K562 (cell line): ENCODE results near the gene KIF17. TPM values are rescaled to one million over a fixed set of nuclear protein-coding genes. Genes with fewer than 3 reads are reported as not detected.

Experiments used
- BRF2 ChIP-seq: IDR thresholded peaks from 3 replicates; pipeline ENCODE4 v1.6.1; 2011; ENCODE audit warnings: borderline replicate concordance, mild to moderate bottlenecking; ENCODE audit not compliant: insufficient read length, insufficient read depth
- CBX5 ChIP-seq: IDR thresholded peaks from 2 replicates; pipeline ENCODE4 v1.6.1; 2014; ENCODE audit warnings: low read depth, borderline replicate concordance
- DACH1 ChIP-seq: fragments of 450-650 bp; IDR thresholded peaks from 2 replicates; pipeline ENCODE4 v1.6.1; 2018; ENCODE audit not compliant: partially characterized antibody
- ETV6 ChIP-seq, 3 experiments: fragments of 150-350 bp in 1 of 3; sonication (generic) in 1 of 3; formaldehyde crosslinking in 1 of 3; IDR thresholded peaks; 2 replicates each; pipeline versions ENCODE4 v1.6.1 to v1.8.0; 2014 to 2022; ENCODE audit warnings: borderline replicate concordance in 2 of 3, low read depth in 2 of 3, antibody characterized with exemption in 1 of 3, low read length in 1 of 3, mild to moderate bottlenecking in 1 of 3, missing genetic modification reagents in 1 of 3
- FOXA3 ChIP-seq, 2 experiments: fragments of 450-650 bp in 1 of 2; sonication (generic) in 1 of 2; formaldehyde crosslinking; IDR thresholded peaks in 1 of 2; conservative IDR thresholded peaks in 1 of 2; 2 replicates each; pipeline versions ENCODE4 v1.4.0 to v1.8.0; 2020 to 2022; ENCODE audit warnings: mild to moderate bottlenecking in 2 of 2, missing genetic modification reagents in 1 of 2
- FOXP1 ChIP-seq: sonication (generic); formaldehyde crosslinking; IDR thresholded peaks from 2 replicates; pipeline ENCODE4 v1.8.0; 2022; ENCODE audit warnings: mild to moderate bottlenecking, missing genetic modification reagents
- GTF2F1 ChIP-seq: IDR thresholded peaks from 2 replicates; pipeline ENCODE4 v1.6.1; 2011; ENCODE audit warnings: low read depth, low read length, improper control_type of control experiment
- HEY1 ChIP-seq: fragments of 250-450 bp; sonication (Bioruptor Pico); IDR thresholded peaks from 2 replicates; pipeline ENCODE4 v1.5.0; 2020; ENCODE audit warnings: mild to moderate bottlenecking, moderate library complexity, borderline replicate concordance
- HIVEP1 ChIP-seq: fragments of 250-450 bp; sonication (Bioruptor Pico); IDR thresholded peaks from 2 replicates; pipeline ENCODE4 v1.4.0; 2020; ENCODE audit warnings: mild to moderate bottlenecking
- JUN ChIP-seq, 2 experiments: sonication (generic) in 1 of 2; formaldehyde crosslinking in 1 of 2; IDR thresholded peaks; 2 replicates each; pipeline versions ENCODE4 v1.6.1 to v1.8.0; 2012 to 2022; ENCODE audit warnings: borderline replicate concordance in 2 of 2, mild to moderate bottlenecking in 2 of 2, improper control_type of control experiment in 1 of 2, low read depth in 1 of 2, low read length in 1 of 2, missing genetic modification reagents in 1 of 2
- MXI1 ChIP-seq: IDR thresholded peaks from 2 replicates; pipeline ENCODE4 v1.6.1; 2011; ENCODE audit warnings: low read depth, mild to moderate bottlenecking, improper control_type of control experiment, low read length
- PTBP1 ChIP-seq: fragments of 200-400 bp; formaldehyde crosslinking; IDR thresholded peaks from 2 replicates; pipeline ENCODE4 v1.6.1; 2017; ENCODE audit warnings: low read depth, low read length
- RBM15 ChIP-seq: fragments of 200-400 bp; formaldehyde crosslinking; IDR thresholded peaks from 2 replicates; pipeline ENCODE4 v1.6.1; 2018; ENCODE audit warnings: mild to moderate bottlenecking, low read length, moderate library complexity; ENCODE audit not compliant: insufficient read depth
- RBM25 ChIP-seq: fragments of 200-400 bp; formaldehyde crosslinking; IDR thresholded peaks from 2 replicates; pipeline ENCODE4 v1.6.1; 2018; ENCODE audit warnings: low read length, low read depth, moderate library complexity; ENCODE audit not compliant: severe bottlenecking
- SREBF2 ChIP-seq: sonication (generic); formaldehyde crosslinking; IDR thresholded peaks from 2 replicates; pipeline ENCODE4 v1.4.0; 2020; ENCODE audit warnings: mild to moderate bottlenecking, missing genetic modification reagents
- ZBTB8A ChIP-seq: fragments of 450-650 bp; IDR thresholded peaks from 2 replicates; pipeline ENCODE4 v1.6.1; 2018; ENCODE audit warnings: mild to moderate bottlenecking, moderate library complexity; ENCODE audit not compliant: partially characterized antibody
- ZNF239 ChIP-seq: fragments of 250-450 bp; sonication (Bioruptor Pico); IDR thresholded peaks from 2 replicates; pipeline ENCODE4 v1.4.0; 2020; ENCODE audit warnings: mild to moderate bottlenecking
- ZNF507 ChIP-seq: conservative IDR thresholded peaks from 2 replicates; pipeline ENCODE4 v1.6.1; 2017; ENCODE audit warnings: missing genetic modification characterization, missing compliant biosample characterization
- polyA plus RNA-seq, 8 experiments: library from polyadenylated mRNA; depleted of rRNA in 4 of 8; stranded (reverse) in 5 of 8; unstranded in 3 of 8; fragments of >200 nt; fragmentation: Nextera tagmentation in 2 of 8; fragmentation: Illumina TruSeq in 1 of 8; extraction: Ambion mirVana in 2 of 8; extraction: Trizol in 1 of 8; gene quantifications; 2 replicates each; pipeline versions ENCODE4 v1.2.1 to v1.2.3, GENCODE V29; 2011 to 2014; ENCODE audit warnings: inconsistent platforms in 1 of 8, missing spikeins in 1 of 8
- total RNA-seq, 7 experiments: library from RNA; depleted of rRNA in 6 of 7; stranded (reverse); fragments of >200 nt in 6 of 7; fragmentation: Illumina TruSeq in 2 of 7; extraction: Trizol in 2 of 7; gene quantifications; 2 replicates each; pipeline versions ENCODE4 v1.2.1 to v1.2.3, GENCODE V29; 2011 to 2021; ENCODE audit warnings: low replicate concordance in 1 of 7
- TF ChIP-seq, protein P1 (sequence below): fragments of 450-650 bp; IDR thresholded peaks from 2 replicates; pipeline ENCODE4 v1.6.1; 2014; ENCODE audit warnings: low read depth, mild to moderate bottlenecking, moderate library complexity, borderline replicate concordance
- TF ChIP-seq, protein P2 (sequence below): IDR thresholded peaks from 2 replicates; pipeline ENCODE4 v1.6.1; 2011; ENCODE audit warnings: borderline replicate concordance, low read depth, mild to moderate bottlenecking, moderate library complexity, low read length; ENCODE audit not compliant: insufficient read depth, poor library complexity, severe bottlenecking

KIF17 gene
- total and polyA plus RNA-seq, 9 of the 15 experiments (the other 6 are each of a cell fraction or from before 2014, with no cell fraction given) = 0.04 to 0.47 (median 0.18) TPM; not detected in 5

GRCh38 chr1:20661207-20662109 is 56.3 kb downstream of the KIF17 start, which contains the start of gene DDOST (continued):
- TF ChIP-seq ETV6 (IDR thresholded peaks at IDR 0.05; ENCODE audit: borderline replicate concordance in 1 of 2, low read depth in 2 of 2, low read length in 1 of 2) (peak; percentile 60 to 66; a peak in 2 of 4 replicates), ETV6 (CRISPR knock-in tag; IDR thresholded peaks at IDR 0.05; ENCODE audit: borderline replicate concordance) (no peak; the same call in 1 of the 2 replicates), BRF2 (no peak), GTF2F1 (0 out of 2 replicates have a peak, but pooled peaks have one; percentile 60), MXI1 (peak; percentile 62; the same call in 1 of the 2 replicates), JUN (IDR thresholded peaks at IDR 0.05; ENCODE audit: borderline replicate concordance, low read depth, low read length) (no peak; the same call in 1 of the 2 replicates), JUN (CRISPR knock-in tag; IDR thresholded peaks at IDR 0.05; ENCODE audit: borderline replicate concordance) (peak; percentile 74; the same call in 1 of the 2 replicates), ZBTB8A (no peak), RBM25 (peak; percentile 98), PTBP1 (no peak), RBM15 (no peak), SREBF2 (CRISPR knock-in tag) (peak; percentile 24; the same call in 1 of the 2 replicates), ZNF507 (no peak), ZNF239 (no peak), FOXA3 (CRISPR knock-in tag; conservative IDR thresholded peaks at IDR 0.05 in 1 of 2, IDR thresholded peaks at IDR 0.05 in 1 of 2) (0 out of 4 replicates have a peak, but pooled peaks of 1 of the 2 experiments have one; percentile 34), HEY1 (CRISPR knock-in tag) (no peak), DACH1 (no peak), HIVEP1 (peak; percentile 73; the same call in 1 of the 2 replicates), CBX5 (peak; percentile 22; the same call in 1 of the 2 replicates), FOXP1 (CRISPR knock-in tag) (peak; percentile 45; the same call in 1 of the 2 replicates)
- TF ChIP-seq, protein P1, sequence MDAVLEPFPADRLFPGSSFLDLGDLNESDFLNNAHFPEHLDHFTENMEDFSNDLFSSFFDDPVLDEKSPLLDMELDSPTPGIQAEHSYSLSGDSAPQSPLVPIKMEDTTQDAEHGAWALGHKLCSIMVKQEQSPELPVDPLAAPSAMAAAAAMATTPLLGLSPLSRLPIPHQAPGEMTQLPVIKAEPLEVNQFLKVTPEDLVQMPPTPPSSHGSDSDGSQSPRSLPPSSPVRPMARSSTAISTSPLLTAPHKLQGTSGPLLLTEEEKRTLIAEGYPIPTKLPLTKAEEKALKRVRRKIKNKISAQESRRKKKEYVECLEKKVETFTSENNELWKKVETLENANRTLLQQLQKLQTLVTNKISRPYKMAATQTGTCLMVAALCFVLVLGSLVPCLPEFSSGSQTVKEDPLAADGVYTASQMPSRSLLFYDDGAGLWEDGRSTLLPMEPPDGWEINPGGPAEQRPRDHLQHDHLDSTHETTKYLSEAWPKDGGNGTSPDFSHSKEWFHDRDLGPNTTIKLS = peak; percentile 68
- TF ChIP-seq, protein P2, sequence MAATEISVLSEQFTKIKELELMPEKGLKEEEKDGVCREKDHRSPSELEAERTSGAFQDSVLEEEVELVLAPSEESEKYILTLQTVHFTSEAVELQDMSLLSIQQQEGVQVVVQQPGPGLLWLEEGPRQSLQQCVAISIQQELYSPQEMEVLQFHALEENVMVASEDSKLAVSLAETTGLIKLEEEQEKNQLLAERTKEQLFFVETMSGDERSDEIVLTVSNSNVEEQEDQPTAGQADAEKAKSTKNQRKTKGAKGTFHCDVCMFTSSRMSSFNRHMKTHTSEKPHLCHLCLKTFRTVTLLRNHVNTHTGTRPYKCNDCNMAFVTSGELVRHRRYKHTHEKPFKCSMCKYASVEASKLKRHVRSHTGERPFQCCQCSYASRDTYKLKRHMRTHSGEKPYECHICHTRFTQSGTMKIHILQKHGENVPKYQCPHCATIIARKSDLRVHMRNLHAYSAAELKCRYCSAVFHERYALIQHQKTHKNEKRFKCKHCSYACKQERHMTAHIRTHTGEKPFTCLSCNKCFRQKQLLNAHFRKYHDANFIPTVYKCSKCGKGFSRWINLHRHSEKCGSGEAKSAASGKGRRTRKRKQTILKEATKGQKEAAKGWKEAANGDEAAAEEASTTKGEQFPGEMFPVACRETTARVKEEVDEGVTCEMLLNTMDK = peak; percentile 97
